GM21529 (cell line): ENCODE data around the gene IL4.
A peak's percentile ranks its signal among the peaks of the same experiment; 100 is the strongest.

Source experiments
- ATAC-seq: cut with Tn5 transposase; IDR thresholded peaks from one replicate; pipeline ENCODE4 v1.9.1; 2021; ENCODE audit not compliant: unreplicated experiment

The IL4 gene

GRCh38 chr5:132669966-132670882 lies 3.6 kb upstream of the IL4 start:
- ATAC-seq, result no peak

GRCh38 chr5:132671000-132671399 lies 2.8 kb upstream of the IL4 start:
- no peak for ATAC-seq

GRCh38 chr5:132673488-132673887 lies 301 bp upstream of the IL4 start:
- ATAC-seq, result no peak

- peak; percentile 83 for ATAC-seq
These were observed 1.1 kb downstream of the IL4 start for GRCh38 chr5:132674671-132675506.

- no peak for ATAC-seq
These were observed 2.3 kb downstream of the IL4 start for GRCh38 chr5:132675936-132676689.

- ATAC-seq, result no peak
These were observed 3.4 kb downstream of the IL4 start for GRCh38 chr5:132677191-132677590.

DNA sequence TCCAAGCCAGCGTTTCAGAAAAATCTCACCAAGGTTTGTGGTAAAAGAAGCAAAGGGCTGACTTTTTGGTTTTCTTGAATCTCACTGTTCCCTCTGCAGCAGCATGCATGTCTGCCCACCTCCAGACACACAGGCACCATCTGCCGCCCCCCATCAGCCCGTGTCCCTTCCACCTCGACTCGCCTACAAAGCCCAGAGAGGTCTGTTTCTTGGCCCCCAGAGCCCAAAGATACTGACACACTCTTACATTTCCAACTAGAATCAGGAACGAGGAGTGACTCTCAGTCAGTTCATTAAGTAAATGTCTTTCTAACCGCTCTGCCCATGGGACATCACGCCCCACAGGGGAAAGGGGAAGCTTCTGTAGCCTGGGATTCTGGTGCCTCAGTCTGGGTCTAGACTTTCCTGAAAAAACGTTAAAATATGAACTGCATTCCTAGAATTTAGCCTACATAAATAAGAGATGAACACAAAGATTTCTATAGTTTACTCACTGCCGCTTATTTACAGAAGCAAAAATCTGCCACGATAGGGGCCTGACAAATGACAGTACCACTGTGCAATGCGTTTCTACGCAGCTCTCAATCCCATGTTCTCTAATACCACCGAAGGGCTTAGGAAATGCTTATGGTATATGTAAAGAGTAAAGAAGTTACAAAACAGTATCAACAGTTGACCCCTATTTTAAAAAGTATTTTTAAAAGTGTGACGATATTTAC lies 4.1 kb downstream of the IL4 start:
- ATAC-seq, result no peak

DNA sequence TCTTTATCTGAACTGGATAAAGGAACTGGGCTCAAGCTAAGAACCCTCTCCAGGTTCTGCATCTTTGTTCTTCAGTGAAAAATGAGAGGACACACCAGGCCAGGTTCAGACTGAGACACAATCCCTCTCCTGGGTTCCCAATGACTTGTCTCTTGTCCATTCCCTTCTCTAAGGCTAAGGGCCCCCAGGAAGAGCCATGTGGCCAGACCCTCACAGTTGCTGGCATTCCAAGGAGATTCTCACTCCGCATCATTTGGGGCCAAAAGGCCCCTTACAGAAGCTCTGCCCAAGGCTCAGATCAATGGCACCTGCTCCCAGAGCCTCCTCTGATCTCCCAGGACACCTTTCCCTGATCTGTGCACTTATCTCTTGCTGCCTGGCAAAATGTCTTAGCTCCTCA lies 4.9 kb downstream of the IL4 start:
- ATAC-seq, result no peak

- ATAC-seq, result no peak
These were observed 5.4 kb downstream of the IL4 start for GRCh38 chr5:132679166-132679565.

DNA sequence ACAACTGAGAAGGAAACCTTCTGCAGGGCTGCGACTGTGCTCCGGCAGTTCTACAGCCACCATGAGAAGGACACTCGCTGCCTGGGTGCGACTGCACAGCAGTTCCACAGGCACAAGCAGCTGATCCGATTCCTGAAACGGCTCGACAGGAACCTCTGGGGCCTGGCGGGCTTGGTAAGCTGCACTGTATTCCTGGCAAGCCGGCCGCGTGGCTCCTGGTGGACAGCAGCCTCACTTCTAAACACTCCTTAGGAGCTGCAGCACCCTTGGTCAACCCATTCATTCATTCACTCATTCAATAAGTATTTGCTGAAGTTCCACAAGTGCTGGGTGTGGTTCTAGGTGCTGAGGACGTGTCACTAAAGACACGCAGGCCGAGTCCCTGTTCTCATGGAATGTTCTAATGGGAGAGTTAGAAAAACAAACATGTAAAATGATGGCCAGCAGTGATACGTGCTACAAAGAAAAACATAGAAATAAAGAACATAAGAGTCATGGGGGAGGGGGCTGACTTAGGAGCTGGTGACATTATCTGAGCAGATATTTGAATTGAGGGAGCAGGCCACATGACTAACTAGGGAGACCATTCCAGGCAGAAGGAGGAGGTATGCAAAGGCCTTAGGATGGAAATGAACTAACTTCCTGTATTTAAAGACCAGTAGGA lies 6.1 kb downstream of the IL4 start:
- ATAC-seq, result no peak

- ATAC-seq, result no peak
These were observed 7.1 kb downstream of the IL4 start for GRCh38 chr5:132680780-132681475.

DNA sequence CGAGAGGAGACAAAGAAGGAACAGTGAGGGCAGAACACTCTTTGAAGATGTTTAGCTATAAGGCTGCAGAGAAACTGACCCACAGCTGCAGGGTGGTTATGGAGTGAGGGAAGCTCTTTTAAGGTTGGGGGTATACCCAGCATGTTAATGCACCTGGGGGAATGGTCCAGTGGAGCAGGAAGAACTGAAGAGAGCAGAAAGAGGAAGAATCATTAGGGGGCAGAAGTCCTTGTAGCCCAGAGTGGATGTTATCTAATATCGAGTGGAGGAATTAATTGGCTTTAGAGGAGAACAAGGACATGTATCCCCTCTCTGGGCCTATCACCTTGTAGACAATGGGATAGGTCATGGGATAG lies 7.7 kb downstream of the IL4 start:
- no peak for ATAC-seq

DNA sequence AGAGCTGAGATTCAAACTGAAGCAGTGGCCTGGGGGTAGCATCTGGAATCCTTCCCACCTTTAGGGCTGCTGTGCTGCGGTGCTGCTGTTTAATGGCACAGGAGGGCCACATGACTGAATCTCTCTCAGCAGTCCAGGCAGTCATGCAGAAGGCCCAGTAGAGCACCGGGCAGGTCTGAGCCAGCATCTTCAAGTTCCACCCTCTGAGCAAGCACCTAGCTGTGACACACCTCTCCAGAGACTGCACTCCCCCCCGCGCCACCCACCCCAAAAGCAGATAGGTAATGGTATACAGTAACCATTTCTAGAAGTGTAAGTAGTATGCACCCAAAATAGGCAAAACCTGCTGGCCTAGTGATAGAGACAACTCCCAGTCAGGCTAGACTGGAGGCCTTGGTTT lies 8.2 kb downstream of the IL4 start:
- ATAC-seq, result no peak

DNA sequence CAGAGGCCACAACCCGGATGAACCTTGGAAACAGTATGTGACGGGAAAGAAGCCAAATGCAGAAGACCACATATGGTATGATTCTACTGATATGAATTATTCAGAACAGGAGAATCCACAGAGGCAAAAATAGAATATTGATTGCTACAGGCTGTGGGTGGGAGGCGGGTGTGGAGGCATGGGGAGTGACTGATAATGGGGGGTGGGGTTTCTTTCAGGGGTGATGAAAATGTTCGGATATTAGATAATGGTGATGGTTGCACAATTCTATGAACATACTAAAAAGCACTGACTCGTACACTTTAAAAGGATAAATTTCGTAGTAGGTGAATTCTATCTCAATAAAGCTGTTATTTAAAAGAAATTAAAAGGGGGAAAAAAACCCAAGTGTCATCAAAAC lies 10.7 kb downstream of the IL4 start:
- no peak for ATAC-seq

DNA sequence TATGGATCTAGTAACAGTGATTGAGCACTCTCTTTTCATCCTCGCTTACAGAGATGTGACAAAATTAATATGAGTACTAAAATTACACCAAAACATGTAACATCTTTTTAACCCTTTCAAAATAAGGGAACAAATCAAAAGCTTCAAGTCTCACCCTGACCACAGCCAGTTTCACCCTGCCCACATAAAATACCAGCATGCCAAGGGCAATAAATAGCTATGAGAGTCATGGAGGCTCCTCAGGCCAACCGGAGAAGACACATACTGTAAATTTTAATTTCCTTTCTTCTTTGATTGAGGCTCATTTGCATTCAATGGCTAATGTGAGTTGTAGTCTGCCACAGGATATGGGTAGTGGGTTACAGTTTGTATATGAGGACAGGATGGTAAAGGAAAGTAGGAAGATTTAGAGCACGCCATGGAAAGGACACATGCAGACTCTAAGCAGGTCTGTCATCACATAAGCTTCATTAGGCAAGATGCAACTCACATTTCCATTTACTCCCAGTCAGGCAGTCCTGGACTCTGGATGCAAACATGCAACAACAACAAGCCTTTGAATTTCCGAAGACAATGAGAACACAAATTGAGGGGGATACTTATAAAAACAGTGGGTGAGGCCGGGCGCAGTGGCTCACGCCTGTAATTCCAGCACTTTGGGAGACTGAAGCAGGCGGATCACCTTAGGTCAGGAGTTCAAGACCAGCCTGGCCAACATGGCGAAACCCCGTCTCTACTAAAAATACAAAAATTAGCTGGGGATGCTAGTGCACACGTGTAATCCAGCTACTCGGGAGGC lies 11.3 kb downstream of the IL4 start:
- no peak for ATAC-seq

DNA sequence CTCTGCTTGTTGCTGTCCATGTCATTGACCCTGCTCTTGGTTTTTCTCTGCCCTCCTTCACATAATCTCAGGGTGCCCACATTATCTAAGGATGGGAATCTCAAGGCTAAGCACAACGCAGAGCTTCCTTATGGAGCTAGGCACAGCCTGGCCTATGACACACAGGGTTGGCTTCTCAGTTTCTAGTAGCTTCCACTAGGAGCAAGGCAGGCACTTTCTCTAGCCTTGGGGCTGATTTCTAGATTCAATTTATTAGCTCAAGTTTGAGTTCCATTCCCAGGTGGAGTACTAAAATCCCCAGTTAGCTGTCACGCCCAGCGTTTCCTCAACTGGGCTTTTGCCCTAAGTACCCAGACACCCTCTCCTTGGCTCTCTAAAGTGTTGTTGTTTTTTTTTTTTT lies 12.4 kb downstream of the IL4 start:
- no peak for ATAC-seq

- no peak for ATAC-seq
These were observed 14.2 kb downstream of the IL4 start for GRCh38 chr5:132687995-132688394.

GRCh38 chr5:132688536-132689339 lies 14.9 kb downstream of the IL4 start:
- ATAC-seq, result no peak
